Pulmonary artery endothelial cell (primary cell): ENCODE measurements around the gene PDZD2. TPM values are rescaled to one million over a fixed set of nuclear protein-coding genes. Genes with fewer than 3 reads are reported as not detected.
"Not testable (repeated sequence)": the region's sequence is repeated elsewhere in the genome, so short reads cannot be mapped to it uniquely, and the experiment has no call there.

ENCODE experiments used
- DNase-seq: peaks from one replicate; pipeline ENCODE4 v3.0.0-alpha.2; 2011; ENCODE audit warnings: low read depth, low spot score
- total RNA-seq: library from RNA; depleted of rRNA; stranded (reverse); fragments of >200 nt; gene quantifications from 2 replicates; pipeline ENCODE4 v1.2.3, GENCODE V29; 2014

PDZD2 gene
- total RNA-seq, 1 donor from 2014 or later: 1.6 TPM

DNA sequence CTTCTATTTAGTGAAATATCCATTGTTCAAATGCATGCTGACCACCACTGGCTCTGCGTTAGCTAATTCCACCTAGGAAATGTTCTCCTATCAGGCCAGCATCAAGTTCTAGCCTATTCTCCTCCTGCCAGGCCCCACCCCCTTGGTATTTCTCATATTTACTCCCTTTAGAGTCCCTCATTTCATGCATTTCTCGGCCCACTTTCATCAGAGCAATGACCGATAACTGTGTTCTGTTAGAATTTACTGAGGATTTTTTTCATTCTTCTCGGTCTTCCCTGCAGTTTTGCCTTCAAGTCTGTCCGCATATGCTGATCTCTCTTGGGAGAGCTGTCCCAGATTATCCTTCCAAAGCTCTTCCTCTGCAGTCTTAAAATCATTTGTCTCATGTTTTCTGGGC, 391.8 kb downstream of the PDZD2 start:
- no peak for DNase-seq

DNA sequence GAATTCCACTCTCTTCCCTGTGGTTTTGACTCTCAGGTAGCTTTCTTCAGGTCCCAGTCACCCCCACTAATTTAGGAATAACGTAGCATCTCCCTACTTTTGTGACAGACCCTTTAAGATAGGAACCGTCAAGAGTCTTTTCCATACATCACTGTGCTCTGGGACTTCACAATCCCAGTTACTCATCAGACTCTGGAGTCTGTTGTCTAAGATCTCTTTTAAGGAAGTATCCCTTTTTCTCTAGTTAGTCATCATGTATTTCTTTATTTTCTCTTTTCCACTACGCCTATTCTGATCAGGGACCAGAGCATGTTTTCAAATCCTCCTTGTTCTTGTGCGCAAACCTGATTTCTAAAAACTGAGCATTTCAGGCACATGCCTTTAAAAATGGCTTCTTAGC, 392.2 kb downstream of the PDZD2 start:
- no peak for DNase-seq

- DNase-seq: no peak
These were observed 399.6 kb downstream of the PDZD2 start for GRCh38 chr5:32038523-32038922.

DNA sequence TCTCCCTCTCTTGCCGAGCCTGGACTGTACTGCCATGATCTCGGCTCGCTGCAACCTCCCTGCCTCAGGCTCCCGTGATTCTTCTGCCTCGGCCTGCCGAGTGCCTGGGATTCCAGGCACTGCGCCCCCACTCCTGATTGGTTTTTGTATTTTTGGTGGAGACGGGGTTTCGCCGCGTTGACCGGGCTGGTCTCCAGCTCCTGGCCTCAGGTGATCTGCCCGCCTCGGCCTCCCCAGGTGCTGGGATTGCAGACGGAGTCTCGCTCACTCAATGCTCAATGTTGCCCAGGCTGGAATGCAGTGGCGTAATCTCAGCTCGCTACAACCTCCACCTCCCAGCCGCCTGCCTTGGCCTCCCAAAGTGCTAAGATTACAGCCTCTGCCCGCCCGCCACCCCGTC, 400.2 kb downstream of the PDZD2 start:
- DNase-seq: not testable (repeated sequence)

GRCh38 chr5:32039601-32040000, 400.7 kb downstream of the PDZD2 start:
- DNase-seq: not testable (repeated sequence)

- DNase-seq: not testable (repeated sequence)
These were observed 401.3 kb downstream of the PDZD2 start for GRCh38 chr5:32040181-32040695.

DNA sequence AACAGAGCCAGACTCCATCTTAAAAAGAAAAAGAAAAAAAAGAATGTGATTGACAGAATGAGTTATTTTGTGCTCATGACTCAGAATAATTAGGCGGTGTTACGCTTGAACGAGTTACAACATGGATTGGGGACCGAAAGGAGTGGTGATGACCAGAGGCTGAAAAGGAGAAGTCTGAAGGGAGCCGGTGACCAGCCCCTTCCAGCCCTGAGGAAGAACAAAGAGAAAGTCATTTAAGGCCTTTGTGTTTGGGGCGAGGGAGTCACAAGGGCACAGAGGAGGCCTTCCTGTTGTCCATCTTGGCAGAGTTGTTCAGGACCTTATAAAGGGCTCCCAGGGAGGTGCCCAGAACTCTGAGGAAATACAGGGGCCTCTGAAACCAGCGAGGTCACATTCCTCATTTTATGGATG, 403.6 kb downstream of the PDZD2 start:
- DNase-seq: no peak

DNA sequence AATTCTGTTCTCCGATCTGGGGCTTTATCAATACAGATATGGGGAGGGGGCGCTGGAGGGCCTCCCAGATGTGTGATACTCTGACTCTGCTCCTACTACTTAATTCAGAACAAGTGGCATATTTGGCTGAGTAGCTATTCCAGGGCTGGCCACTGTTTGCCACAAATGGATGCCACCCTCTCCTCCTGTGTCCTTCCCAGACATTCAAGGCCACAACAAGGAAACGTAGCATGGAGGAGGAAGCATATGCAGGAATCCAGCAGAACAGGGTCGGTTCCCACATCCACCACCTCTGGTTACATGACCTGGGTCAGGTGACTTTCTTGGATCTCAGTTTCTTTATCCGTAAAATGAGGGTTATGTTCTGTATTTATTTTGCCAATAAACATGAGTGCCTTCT, 404.2 kb downstream of the PDZD2 start:
- no peak for DNase-seq

DNA sequence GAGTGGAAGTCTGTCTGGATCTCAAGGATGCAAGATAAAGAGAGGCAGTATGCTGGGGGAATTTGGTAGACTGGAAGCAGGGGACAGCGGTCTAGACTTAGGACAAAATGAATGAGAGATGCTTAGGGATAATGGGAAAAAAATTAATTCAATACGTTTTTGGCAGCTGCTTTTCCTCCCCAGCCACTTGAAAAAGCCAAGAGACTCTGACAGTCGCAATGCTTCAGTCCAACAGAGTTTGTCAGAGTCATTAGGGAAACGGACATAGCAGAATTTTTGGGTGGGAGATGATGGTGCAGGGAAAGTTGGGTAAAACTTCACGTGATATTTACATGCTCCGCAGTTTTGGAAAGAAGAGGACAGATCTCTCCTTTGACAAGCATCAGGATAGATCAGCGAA, 405.5 kb downstream of the PDZD2 start:
- DNase-seq: no peak

GRCh38 chr5:32044939-32045338, 406.0 kb downstream of the PDZD2 start:
- DNase-seq: no peak

DNA sequence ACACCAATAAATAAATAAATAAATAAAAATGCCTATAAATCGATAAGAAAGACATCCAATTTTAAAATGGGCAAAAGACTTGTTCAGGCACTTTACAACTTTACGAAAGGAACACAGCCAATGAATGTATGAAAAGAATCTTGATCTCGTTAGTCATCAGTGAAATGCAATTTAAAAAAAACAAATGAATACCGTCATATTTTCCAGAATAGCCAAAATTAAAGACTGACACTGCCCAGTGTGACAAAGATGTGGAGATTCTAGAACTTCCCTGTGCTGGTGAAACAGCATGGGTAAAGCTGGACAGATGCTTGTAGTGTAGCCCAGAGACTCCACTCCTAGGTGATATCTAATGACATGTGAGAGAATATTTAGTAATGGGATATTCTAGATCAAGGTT, 408.1 kb downstream of the PDZD2 start:
- DNase-seq: no peak

DNA sequence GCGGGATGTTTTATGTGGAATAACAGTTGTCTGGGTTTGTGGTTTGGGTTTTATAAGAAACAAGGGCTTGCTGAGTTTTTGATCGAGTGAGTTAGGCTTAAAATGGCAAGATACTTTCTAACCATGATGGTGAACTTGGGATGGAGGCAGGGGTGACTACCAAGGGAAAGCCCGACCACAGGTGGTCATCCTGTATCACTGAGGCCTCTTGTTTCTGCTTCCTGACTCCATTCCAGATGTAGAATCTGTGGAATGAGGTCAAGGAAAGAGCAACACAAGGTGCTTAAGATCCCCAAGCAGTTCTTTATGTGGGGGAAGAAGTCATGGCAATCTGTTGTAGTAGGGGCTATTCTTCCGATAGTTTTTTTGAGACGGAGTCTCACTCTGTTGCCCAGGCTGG, 412.9 kb downstream of the PDZD2 start:
- DNase-seq: no peak

DNA sequence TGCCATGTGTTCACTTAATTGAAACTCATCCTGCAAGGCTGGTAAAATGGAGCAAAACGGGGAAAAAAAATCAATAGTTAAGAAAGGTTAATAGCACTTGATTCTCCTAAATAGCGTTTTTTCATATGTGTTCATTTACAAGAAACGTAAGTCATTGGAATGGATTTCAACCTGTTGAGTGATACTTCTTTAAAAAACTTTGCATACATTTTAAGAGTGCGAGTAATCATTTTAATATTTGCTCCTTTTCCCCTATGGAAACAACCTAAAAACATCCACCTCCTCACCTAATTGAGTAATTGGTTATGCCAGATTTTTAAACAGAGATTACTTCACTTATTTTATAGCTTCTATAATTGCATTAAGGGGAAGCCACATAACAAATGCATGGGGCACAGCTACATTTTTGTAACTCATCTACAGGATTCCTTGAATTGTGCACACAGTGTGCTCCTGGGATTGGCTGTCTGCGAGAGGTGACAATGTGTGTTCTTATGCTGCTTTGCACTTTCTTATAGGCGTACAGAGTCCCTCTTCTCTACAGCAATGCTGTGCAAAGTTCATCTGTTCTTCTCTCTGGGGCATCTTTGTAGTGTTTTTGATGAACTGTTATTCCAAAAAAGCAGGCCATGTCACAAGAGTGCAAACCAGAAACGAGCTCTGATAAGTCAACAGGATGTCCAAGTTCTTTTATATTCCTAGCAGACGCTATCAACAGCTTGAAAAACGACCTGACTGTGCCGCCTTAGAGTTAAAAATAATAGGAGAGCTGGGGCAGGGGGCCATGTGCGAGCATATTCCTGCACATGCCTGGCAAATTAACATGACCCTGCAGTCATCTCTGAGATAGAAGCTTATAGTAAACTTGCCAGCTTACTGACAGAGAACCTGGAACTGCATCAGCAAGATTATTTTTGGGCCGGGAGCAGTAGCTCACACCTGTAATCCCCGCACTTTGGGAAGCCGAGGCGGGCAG, 417.2 kb downstream of the PDZD2 start:
- no peak for DNase-seq

- DNase-seq: no peak
These were observed 418.5 kb downstream of the PDZD2 start for GRCh38 chr5:32057187-32058096.

DNA sequence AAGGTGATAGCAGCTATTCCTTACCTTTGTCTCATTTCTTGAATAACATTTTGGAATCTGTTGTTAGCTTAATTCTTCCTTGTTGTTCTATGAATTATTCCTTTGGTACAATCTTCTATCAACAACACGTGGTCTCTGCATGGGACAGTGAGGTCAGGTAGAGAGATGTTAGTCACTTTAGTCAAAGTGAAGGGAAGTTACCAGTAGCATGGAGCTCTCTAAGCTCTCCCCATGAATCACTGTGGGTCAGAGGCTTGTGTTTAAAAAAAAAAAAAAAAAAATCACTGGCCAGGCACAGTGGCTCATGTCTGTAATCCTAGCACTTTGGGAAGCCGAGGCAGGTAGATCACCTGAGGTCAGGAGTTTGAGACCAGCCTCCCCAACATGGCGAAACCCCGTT, 419.2 kb downstream of the PDZD2 start:
- no peak for DNase-seq

DNA sequence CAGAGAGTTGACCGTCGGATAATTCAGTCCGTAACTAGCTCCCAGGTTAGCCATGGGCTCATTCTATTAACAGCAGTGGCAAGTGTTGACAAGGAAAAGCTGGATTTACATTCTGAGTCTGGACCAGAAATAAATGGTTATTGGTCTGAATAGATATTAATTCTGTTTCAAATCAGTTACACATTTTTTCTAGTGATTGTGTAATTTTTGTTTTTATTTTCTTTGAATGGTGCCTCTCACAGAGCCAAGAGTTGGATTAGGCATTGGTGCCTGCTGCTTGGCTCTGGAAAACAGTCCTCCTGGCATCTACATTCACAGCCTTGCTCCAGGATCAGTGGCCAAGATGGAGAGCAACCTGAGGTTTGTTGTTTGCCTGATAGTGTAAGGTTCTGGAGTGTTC, 420.1 kb downstream of the PDZD2 start:
- no peak for DNase-seq

GRCh38 chr5:32059761-32060530, 421.0 kb downstream of the PDZD2 start:
- DNase-seq: no peak

GRCh38 chr5:32061236-32061635, 422.3 kb downstream of the PDZD2 start:
- DNase-seq: no peak

GRCh38 chr5:32066448-32066847, 427.5 kb downstream of the PDZD2 start:
- no peak for DNase-seq

DNA sequence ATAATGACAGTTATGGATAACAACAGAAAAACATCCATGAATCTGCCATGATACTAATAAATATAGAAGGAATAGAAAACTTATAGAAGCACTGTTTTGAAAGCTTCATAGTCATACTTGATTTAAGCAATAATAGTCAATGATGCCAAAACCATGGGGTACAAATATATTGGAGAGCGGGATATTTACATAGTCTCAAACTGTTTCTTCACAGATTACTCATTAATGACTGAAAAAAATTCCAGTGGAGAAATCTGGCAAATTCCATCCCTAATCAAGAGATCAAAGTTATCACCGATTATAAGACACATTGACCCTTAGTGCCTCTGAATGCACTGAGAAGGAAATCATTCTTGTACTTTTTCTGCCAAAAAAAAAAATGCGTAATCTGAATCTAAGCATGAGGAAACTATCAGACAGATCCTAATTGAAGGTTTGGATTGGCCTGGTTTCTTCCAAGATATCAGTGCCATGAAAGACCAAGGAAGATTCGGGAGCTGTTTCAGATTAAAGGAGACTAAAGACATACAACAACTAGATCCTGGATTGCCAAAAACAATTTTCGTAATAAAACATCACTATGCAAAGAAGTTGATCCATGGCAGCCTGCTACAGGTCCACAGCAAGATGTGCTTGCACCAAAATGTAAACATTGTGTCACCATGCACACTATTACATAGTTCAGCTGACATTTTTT, 429.0 kb downstream of the PDZD2 start:
- DNase-seq: no peak

GRCh38 chr5:32068561-32068960, 429.6 kb downstream of the PDZD2 start:
- no peak for DNase-seq
